GM23338 (cell line): ENCODE data around the gene NRBP1. TPM values are rescaled to one million over a fixed set of nuclear protein-coding genes. Genes with fewer than 3 reads are reported as not detected.

Experiments used
- JUNB ChIP-seq: IDR thresholded peaks from one replicate; pipeline ENCODE4 v1.6.1; 2016; ENCODE audit warnings: antibody characterized with exemption; ENCODE audit not compliant: unreplicated experiment
- NANOG ChIP-seq: IDR thresholded peaks from 2 replicates; pipeline ENCODE4 v1.6.1; 2016; ENCODE audit warnings: antibody characterized with exemption, borderline replicate concordance
- REST ChIP-seq: IDR thresholded peaks from one replicate; pipeline ENCODE4 v1.6.1; 2018; ENCODE audit warnings: antibody characterized with exemption; ENCODE audit not compliant: unreplicated experiment
- ZNF331 ChIP-seq: fragments of 250-450 bp; sonication (Bioruptor Pico); IDR thresholded peaks from 2 replicates; pipeline ENCODE4 v1.5.0; 2020; ENCODE audit warnings: low read depth, mild to moderate bottlenecking, moderate library complexity
- ZNF462 ChIP-seq: fragments of 250-450 bp; sonication (Bioruptor Pico); IDR thresholded peaks from 2 replicates; pipeline ENCODE4 v1.5.0; 2020; ENCODE audit warnings: mild to moderate bottlenecking, moderate library complexity
- polyA plus RNA-seq: library from polyadenylated mRNA; unstranded; fragments of >200 nt; fragmentation: Nextera tagmentation; extraction: Ambion mirVana; gene quantifications from 2 replicates; pipeline ENCODE4 v1.2.1, GENCODE V29; 2016
- total RNA-seq: library from RNA; depleted of rRNA; stranded (reverse); fragments of >200 nt; shearing (Covaris generic); gene quantifications from 2 replicates; pipeline ENCODE4 v1.2.3, GENCODE V29; 2014

NRBP1 gene
- total and polyA plus RNA-seq, 2 experiments from 2014 or later = 75.0 to 128 TPM

- TF ChIP-seq ZNF462 (CRISPR knock-in tag) (no peak), JUNB (no peak), REST (no peak), ZNF331 (CRISPR knock-in tag) (no peak), NANOG (no peak)
These were observed 48.4 kb upstream of the NRBP1 start (continued) for GRCh38 chr2:27379836-27380625.
